GM23248 (cell line): ENCODE results near the gene ATP6V0E2. TPM values are rescaled to one million over a fixed set of nuclear protein-coding genes. Genes with fewer than 3 reads are reported as not detected.

Experiments
- DNase-seq: peaks from one replicate; pipeline ENCODE4 v3.0.0-alpha.2; 2015
- H2AFZ ChIP-seq: fragments of 200-600 bp; sonication (generic); 2 replicates; pipeline ENCODE4 v1.6.1; 2016; ENCODE audit warnings: antibody characterized with exemption
- H3F3A ChIP-seq: fragments of 200-600 bp; sonication (generic); 2 replicates; pipeline ENCODE4 v1.6.1; 2016; ENCODE audit warnings: mild to moderate bottlenecking, antibody characterized with exemption, mixed run types; ENCODE audit not compliant: insufficient read depth
- H3K27ac ChIP-seq: fragments of 200-600 bp; sonication (generic); 2 replicates; pipeline ENCODE4 v1.5.1; 2016; ENCODE audit warnings: mild to moderate bottlenecking
- H3K27me3 ChIP-seq: fragments of 200-600 bp; sonication (generic); replicated peaks from 2 replicates; pipeline ENCODE4 v1.6.1; 2016; ENCODE audit warnings: mild to moderate bottlenecking; ENCODE audit not compliant: insufficient read depth
- H3K36me3 ChIP-seq: fragments of 200-600 bp; sonication (generic); 2 replicates; pipeline ENCODE4 v1.6.1; 2016; ENCODE audit warnings: low read depth, mild to moderate bottlenecking
- H3K4me1 ChIP-seq: fragments of 200-600 bp; sonication (generic); 2 replicates; pipeline ENCODE4 v1.6.1; 2016; ENCODE audit warnings: mild to moderate bottlenecking; ENCODE audit not compliant: insufficient read depth
- H3K4me2 ChIP-seq: fragments of 200-600 bp; sonication (generic); one replicate; pipeline ENCODE4 v1.6.1; 2016; ENCODE audit warnings: mild to moderate bottlenecking; ENCODE audit not compliant: unreplicated experiment
- H3K4me3 ChIP-seq: fragments of 200-600 bp; sonication (generic); 2 replicates; pipeline ENCODE4 v1.5.1; 2016; ENCODE audit warnings: mild to moderate bottlenecking
- H3K79me2 ChIP-seq: fragments of 200-600 bp; sonication (generic); 2 replicates; pipeline ENCODE4 v1.6.1; 2016; ENCODE audit warnings: mild to moderate bottlenecking; ENCODE audit not compliant: insufficient read depth
- H3K9ac ChIP-seq: fragments of 200-600 bp; sonication (generic); 2 replicates; pipeline ENCODE4 v1.6.1; 2016; ENCODE audit warnings: mild to moderate bottlenecking
- H3K9me2 ChIP-seq: fragments of 200-600 bp; sonication (generic); 2 replicates; pipeline ENCODE4 v1.6.1; 2016; ENCODE audit warnings: mixed run types, mild to moderate bottlenecking, moderate library complexity; ENCODE audit not compliant: insufficient read depth
- H3K9me3 ChIP-seq: fragments of 200-600 bp; sonication (generic); one replicate; pipeline ENCODE4 v1.6.1; 2017; ENCODE audit warnings: low read depth
- H4K20me1 ChIP-seq: fragments of 200-600 bp; sonication (generic); 2 replicates; pipeline ENCODE4 v1.6.0; 2016; ENCODE audit not compliant: insufficient read depth
- EZH2 ChIP-seq: fragments of 200-600 bp; sonication (generic); IDR thresholded peaks from 2 replicates; pipeline ENCODE4 v1.6.1; 2018; ENCODE audit warnings: antibody characterized with exemption, mild to moderate bottlenecking; ENCODE audit not compliant: insufficient read depth, poor library complexity, severe bottlenecking
- EZH2phosphoT487 ChIP-seq: fragments of 200-600 bp; sonication (generic); IDR thresholded peaks from 2 replicates; pipeline ENCODE4 v1.6.1; 2018; ENCODE audit warnings: antibody characterized with exemption, moderate library complexity, mild to moderate bottlenecking, low read depth; ENCODE audit not compliant: insufficient read depth
- WGBS, 2 experiments: methylation state at CpG; one replicate each; pipeline ENCODE4 v1.1.6; 2015 to 2017; ENCODE audit warnings: low lambda C conversion rate in 2 of 2, low coverage in 1 of 2; ENCODE audit errors: missing lambda C conversion rate in 2 of 2; 5-methylcytosine and 5-hydroxymethylcytosine counted together
- in situ Hi-C: fragments of 300-500 bp; cut with MboI; formaldehyde crosslinking; loops from 2 replicates; pipeline ENCODE4 v1.15.0; 2020
- polyA plus RNA-seq: library from polyadenylated mRNA; unstranded; fragments of >200 nt; fragmentation: Nextera tagmentation; extraction: Ambion mirVana; gene quantifications from 2 replicates; pipeline ENCODE4 v1.2.1, GENCODE V29; 2016
- total RNA-seq: library from RNA; depleted of rRNA; stranded (reverse); fragments of >200 nt; shearing (Covaris generic); gene quantifications from 2 replicates; pipeline ENCODE4 v1.2.3, GENCODE V29; 2014

The ATP6V0E2 gene
- total and polyA plus RNA-seq, 2 experiments from 2014 or later, result 6.9 to 7.7 TPM

DNA sequence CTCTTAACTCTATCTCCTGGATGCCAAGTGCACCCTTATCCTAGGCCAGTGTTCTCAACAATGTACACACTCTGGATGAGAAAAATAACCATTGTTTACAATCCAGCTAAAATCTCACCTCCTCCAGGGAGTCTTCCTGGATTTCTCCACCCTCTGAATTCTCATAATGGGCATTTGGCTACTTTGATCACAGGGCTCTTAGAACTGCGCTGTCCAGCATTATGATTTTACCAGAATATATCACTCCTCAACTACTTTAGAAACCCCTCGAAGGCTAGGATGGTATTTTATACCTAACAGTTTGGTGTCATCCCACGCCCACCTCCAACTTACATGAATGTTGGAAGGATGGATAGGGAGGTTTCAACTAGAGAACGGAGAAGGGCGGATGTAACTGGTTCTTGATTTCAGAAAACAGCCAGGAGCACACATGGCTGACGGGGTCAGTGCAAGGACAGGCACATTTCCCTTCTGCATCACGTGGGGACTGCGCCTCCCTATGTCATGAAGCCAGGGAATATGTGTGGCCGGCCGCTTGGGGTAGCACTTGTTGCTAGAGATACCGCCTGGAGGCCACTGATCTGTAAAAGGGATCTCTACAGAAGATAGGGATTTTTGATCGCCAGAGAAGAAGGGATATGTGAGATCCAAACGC is 1.2 kb upstream of the ATP6V0E2 start:
- Histone ChIP-seq H3K4me1 (no peaks in the 10 kb centered on the region; the same call in 1 of the 2 replicates), H3K79me2 (no peaks in the 10 kb centered on the region), H3K4me3 (peak overlapping the region; percentile 77), H3K4me2 (peak overlapping the region; percentile 73), H3K9me2 (no peaks in the 10 kb centered on the region), H3K9ac (peak overlapping the region; percentile 67), H4K20me1 (no peaks in the 10 kb centered on the region), H3K36me3 (no peaks in the 10 kb centered on the region), H3K27ac (peak overlapping the region; percentile 29; the same call in 1 of the 2 replicates), H3K9me3 (no peaks in the 10 kb centered on the region), H3F3A (0 out of 2 replicates have a peak, but pooled peaks cover 5% of the 10 kb centered on the region), H2AFZ (peak overlapping the region; percentile 92), H3K27me3 (no peaks in the 10 kb centered on the region)
- 17% methylated on average over 13 of the region's 13 CpGs for WGBS, 2 experiments
- DNase-seq, result peak; percentile 91
- TF ChIP-seq EZH2phosphoT487 (no peak), EZH2 (no peak)
- in situ Hi-C loops, result no loop called here

DNA sequence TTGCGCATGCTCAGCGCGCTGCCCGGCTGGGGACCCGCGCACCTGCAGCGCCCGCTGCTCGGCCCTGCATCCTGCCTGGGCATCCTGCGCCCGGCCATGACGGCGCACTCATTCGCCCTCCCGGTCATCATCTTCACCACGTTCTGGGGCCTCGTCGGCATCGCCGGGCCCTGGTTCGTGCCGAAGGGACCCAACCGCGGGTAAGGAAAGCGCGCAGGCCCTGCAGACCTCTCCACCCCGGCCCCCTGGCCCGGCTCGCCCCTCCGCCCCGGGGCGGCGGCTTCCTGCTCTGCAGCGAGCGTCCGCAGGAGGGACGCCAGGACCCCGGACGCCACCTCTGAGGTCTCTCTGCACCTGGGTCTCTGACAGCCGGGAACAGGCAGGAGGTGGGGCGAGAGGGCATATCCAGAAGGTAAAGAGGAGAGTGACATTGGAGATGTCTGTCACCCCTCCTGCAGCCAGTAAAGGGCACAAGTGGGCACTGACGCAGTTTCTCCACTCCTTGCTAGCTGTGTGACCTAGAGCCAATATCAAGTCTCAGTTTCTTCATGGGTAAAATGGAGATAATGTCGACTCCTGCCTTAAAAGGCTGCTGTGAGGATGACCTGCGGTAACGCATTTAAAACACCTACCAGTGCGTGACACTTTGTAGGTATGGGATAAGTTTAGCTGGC is 338 bp downstream of the ATP6V0E2 start:
- no peaks in the 10 kb centered on the region for H3K27me3 ChIP-seq
- H2AFZ ChIP-seq, result peak overlapping the region; percentile 92
- TF ChIP-seq EZH2, result no peak
- TF ChIP-seq EZH2phosphoT487, result no peak
- H3K36me3 ChIP-seq, result no peaks in the 10 kb centered on the region
- no peak for DNase-seq
- H3K9me2 ChIP-seq, result no peaks in the 10 kb centered on the region
- H3K79me2 ChIP-seq, result no peaks in the 10 kb centered on the region
- H3K9me3 ChIP-seq, result no peaks in the 10 kb centered on the region
- no peaks in the 10 kb centered on the region for H4K20me1 ChIP-seq
- H3F3A ChIP-seq, result 0 out of 2 replicates have a peak, but pooled peaks cover 5% of the 10 kb centered on the region
- H3K4me2 ChIP-seq, result peak overlapping the region; percentile 73
- H3K9ac ChIP-seq, result peak overlapping the region; percentile 17; the same call in 1 of the 2 replicates
- no peak overlapping the region for H3K27ac ChIP-seq
- no peaks in the 10 kb centered on the region; the same call in 1 of the 2 replicates for H3K4me1 ChIP-seq
- peak overlapping the region; percentile 77 for H3K4me3 ChIP-seq
- 3 to 4% methylated on average over 30 to 44 of the region's 46 CpGs for WGBS, 2 experiments
- in situ Hi-C loops, result no loop called here

DNA sequence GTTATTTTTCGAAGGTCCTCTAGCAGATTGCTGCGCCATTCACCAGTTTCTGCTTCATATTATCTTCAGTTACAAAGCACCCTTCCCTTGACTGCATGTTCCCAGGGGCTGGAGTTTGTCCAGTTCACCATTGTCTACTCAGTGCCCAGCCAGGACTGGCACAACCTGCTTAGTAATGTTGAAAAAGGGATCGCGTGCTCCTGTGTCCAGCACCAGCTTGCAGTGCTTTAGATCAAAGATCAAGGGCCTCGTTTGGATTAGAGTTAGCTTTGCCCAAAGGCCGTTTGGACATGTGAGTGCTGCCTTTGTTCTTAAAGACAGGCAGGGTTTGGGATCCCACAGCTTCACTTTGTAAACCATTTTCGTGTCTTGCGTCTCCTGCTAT is 867 bp downstream of the ATP6V0E2 start:
- DNase-seq, result no peak
- in situ Hi-C loops, result no loop called here
- Histone ChIP-seq H3K27ac (no peak overlapping the region), H3K79me2 (no peaks in the 10 kb centered on the region), H3K9me2 (no peaks in the 10 kb centered on the region), H3K36me3 (no peaks in the 10 kb centered on the region), H3K9ac (no peak overlapping the region), H3K9me3 (no peaks in the 10 kb centered on the region), H4K20me1 (no peaks in the 10 kb centered on the region), H3F3A (0 out of 2 replicates have a peak, but pooled peaks cover 5% of the 10 kb centered on the region), H3K4me1 (no peaks in the 10 kb centered on the region; the same call in 1 of the 2 replicates), H3K27me3 (no peaks in the 10 kb centered on the region), H3K4me2 (no peak overlapping the region), H3K4me3 (peak overlapping the region; percentile 77; the same call in 1 of the 2 replicates), H2AFZ (peak overlapping the region; percentile 92; the same call in 1 of the 2 replicates)
- TF ChIP-seq EZH2phosphoT487 (no peak), EZH2 (no peak)
- 73 to 78% methylated on average over 8 of the region's 8 CpGs for WGBS, 2 experiments

DNA sequence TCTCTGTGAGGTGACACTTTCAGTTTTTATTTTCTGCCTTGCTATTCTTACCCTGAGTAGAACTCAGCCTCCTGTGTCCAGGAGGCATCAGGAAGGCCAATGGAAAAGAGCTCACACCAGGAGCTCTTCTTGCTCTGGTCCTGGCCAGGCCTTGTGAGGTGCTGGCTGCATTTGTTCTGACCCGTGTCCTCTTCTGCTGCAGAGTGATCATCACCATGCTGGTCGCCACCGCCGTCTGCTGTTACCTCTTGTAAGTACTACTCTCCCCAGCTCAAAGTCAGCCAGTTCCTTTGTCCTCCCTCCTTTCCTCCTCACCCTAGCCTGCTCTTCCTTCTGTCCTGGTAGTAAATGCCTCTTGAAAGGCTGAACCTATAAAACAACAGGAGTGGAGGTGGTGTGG is 1.6 kb downstream of the ATP6V0E2 start:
- WGBS, 2 experiments, result 74 to 75% methylated on average over 4 of the region's 4 CpGs
- no peak for DNase-seq

More for the DNA sequence above, 1.6 kb downstream of the ATP6V0E2 start:
- Histone ChIP-seq H2AFZ (no peak overlapping the region), H3K27me3 (no peaks in the 10 kb centered on the region), H3K9ac (no peak overlapping the region), H3K36me3 (no peaks in the 10 kb centered on the region), H3K4me1 (no peaks in the 10 kb centered on the region; the same call in 1 of the 2 replicates), H3K27ac (no peak overlapping the region), H3K4me2 (no peak overlapping the region), H4K20me1 (no peaks in the 10 kb centered on the region), H3K4me3 (no peak overlapping the region), H3K9me2 (no peaks in the 10 kb centered on the region), H3K79me2 (no peaks in the 10 kb centered on the region), H3F3A (0 out of 2 replicates have a peak, but pooled peaks cover 5% of the 10 kb centered on the region), H3K9me3 (no peaks in the 10 kb centered on the region)
- in situ Hi-C loops, result no loop called here
- TF ChIP-seq EZH2, result no peak
- TF ChIP-seq EZH2phosphoT487, result no peak
